ENCODE measurements around the gene HIVEP2.

HIVEP2 gene

GRCh38 chr6:142726616-142727015, 218.4 kb downstream of the HIVEP2 start:
- DNase-seq: no peak

- no peak for DNase-seq
Observed at GRCh38 chr6:142725024-142725770, 219.8 kb downstream of the HIVEP2 start.

- DNase-seq: no peak
Observed at GRCh38 chr6:142722841-142723240, 222.1 kb downstream of the HIVEP2 start.

GRCh38 chr6:142722012-142722411, 223.0 kb downstream of the HIVEP2 start:
- DNase-seq: no peak

- DNase-seq: no peak
Observed at GRCh38 chr6:142721215-142721920, 223.6 kb downstream of the HIVEP2 start.

GRCh38 chr6:142718667-142719191, 226.2 kb downstream of the HIVEP2 start:
- no peak for DNase-seq

- DNase-seq: no peak
Observed at GRCh38 chr6:142716097-142716496, 228.9 kb downstream of the HIVEP2 start.

DNA sequence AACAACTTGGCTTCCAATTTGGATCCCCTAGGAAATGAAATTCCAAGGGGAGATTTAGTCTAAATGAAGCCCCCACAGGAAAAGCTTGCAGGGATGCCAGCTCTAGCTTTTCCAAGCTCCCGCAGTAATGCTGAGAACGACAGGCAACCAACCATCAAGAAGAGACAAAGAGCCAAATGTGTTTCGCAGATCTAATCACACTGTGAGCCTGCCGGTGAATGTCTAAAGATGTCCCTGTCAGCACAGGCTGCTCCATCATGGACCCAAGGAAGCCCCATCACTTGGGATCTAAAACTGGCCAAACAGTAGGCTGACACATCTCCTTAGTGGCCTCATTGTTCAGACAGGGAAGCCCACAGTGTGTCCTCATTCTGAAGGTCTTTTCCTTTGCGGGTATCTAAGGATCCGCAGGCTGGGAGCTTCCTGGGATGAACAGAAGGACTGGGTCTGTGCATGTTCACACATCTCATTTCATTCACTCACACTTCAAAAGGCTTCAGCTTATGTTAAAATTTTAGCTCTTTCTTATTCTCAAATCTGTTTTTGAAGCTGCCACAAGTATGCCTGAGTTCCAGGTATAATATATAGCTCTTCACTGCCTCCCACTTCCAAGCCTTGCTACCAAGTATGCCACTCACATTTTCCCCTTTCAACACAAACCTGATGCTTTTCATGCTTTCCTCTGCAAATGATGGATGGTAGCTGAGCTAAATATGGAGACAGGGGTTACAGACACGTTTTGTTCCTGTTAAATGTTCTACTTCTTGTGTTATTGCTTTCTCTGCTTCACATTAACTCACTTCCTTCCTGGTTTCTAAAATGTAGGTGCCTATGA, 229.8 kb downstream of the HIVEP2 start:
- DNase-seq: no peak

- no peak for DNase-seq
Observed at GRCh38 chr6:142713959-142714358, 231.0 kb downstream of the HIVEP2 start.

DNA sequence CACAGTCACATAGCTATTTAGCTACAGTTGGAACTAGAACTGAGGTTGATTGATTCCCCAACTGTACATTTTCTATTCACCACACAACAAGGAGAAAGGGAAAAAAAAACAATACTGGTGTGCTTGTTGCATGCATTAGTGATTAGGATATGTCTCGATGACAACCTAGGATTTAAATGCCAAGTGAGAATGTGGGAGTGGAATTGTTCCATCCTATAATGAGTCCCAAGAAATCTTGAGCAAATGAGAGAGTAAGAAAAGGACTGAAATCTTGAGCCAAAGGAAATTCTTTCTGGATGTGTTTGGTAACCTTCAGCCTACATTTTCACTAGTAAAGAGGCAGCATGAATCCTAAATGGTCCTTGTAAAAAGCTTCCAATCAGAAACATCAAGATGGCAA, 232.7 kb downstream of the HIVEP2 start:
- no peak for DNase-seq

DNA sequence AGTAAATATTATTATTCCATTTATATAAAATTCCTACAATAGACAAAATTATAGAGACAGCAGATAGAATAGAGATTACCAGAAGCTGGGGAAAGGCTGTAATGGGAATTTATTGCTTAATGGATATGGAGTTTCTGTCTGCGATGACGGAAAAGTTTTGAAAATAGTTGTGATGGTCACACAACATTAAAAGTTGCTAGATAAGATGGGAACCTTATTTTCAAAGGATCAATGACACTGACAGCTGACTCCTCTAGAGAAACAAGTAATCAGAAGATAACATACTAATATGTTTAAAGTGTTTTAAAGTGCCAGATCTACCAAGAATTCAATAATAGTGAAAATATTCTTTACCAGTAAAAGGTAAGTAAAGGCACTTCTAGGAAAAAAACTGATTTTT, 236.3 kb downstream of the HIVEP2 start:
- DNase-seq: no peak

GRCh38 chr6:142707255-142707654, 237.7 kb downstream of the HIVEP2 start:
- DNase-seq: no peak

DNA sequence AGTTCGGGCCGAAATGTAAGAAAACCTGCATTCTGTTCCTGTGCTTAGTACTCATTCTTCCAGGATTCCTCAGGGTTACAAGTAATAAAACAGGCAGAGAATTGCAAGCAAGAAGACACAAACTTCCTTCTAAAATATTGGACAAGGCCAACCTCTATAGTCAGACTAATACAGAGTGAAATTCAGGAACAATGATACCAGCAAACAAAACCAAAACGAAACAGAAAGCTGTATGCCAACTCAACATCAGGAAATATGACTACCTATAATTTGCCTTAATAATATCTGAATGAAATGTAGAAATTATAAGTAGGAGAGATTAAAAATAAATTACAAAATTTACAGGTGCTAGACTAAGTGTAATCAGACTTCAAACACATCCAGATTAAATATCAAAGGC, 238.8 kb downstream of the HIVEP2 start:
- DNase-seq: no peak

DNA sequence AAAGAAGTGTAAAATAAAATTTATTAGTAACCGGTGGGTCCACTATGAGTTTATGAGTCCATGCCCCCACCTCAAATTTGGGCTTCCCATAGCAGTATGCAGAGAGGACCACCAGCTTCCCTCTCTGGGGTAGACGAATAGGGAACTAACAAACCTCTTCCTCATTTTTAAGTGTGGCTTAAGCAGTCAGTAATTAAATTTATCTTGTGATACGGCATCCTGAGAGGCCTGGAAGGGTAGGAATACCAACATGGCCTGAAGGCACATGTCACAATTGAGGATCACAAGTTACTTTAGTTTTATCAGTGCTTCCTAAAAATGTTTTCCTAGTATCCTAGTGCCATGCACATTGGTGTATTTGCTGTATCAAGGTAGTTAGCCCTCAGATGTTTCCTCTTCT, 239.9 kb downstream of the HIVEP2 start:
- no peak for DNase-seq

DNA sequence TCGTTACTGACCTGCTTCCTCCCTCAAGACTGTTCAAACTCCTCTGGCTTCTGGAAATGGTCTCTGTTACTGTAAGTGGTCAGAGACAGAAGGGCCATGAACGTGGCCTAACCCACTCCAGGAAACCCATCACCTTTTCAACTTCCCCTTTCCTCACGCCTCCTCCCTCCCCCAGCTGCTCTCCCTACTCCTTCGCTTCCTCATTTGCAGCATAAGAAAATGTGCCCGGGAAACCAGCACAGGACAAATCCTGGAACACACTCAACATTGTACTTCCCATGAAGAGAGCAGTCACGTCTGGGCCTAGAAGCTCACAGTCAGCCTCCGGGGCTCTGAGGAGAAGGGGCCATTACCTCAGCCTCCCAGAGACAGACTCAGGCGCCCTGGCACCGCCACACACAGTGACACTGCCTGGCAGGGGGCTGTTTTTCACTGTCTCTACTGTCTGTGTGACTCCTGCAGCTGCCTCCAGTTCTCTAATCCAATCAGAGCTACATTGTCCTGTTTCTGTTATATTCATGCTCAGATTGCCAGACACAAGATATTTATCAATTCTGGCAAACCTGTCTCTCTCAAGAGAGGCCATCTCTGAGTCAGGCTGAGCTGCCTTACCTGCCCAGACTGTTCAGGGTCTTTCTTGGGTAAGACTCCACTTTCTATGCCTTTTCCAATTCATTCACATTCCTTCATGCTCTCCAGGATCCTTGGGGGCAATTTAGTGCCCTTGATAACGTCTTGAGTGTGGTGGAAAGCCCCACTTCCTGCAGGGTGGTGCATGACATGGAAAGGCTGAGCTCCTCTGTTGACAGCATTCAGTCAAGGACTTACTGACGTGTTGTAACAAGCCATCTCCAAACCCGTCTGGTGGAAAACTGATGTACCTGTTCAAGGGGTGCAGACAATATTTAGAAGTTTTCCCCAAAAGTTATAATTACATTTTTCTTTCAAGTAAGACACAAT, 242.2 kb downstream of the HIVEP2 start:
- peak; percentile 60 for DNase-seq
